WI38 (cell line): ENCODE data around the gene IL1R1.

ENCODE experiments used
- H3K4me3 ChIP-seq: 2 replicates; pipeline ENCODE4 v1.5.1; 2011; ENCODE audit warnings: low read depth, mild to moderate bottlenecking, control low read depth, low read length
- TF ChIP-seq, protein P1 (sequence below): IDR thresholded peaks from 2 replicates; pipeline ENCODE4 v1.5.1; 2012; ENCODE audit warnings: low read depth, mild to moderate bottlenecking, control low read depth, low read length

The IL1R1 gene

DNA sequence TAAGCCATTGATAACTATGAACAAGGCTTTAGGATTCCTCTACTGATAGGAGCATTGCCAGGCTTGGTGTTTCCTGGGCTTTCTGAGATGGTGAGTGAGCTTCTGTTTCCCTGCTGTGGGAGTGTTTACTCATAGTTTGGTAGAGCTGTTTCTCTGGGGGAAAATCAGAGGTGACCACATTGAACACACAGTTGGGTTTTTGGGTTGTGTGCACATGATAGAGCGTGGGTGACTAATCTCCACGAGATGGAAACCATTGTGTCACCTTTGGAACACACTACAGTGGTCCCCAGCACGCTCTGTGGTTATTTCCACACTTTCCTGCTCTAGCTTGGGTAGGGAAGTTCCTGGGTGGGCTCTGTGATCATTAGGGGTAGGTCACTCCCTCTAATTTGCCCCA lies 5.4 kb downstream of the IL1R1 start:
- no peak overlapping the region for H3K4me3 ChIP-seq
- TF ChIP-seq, protein P1, sequence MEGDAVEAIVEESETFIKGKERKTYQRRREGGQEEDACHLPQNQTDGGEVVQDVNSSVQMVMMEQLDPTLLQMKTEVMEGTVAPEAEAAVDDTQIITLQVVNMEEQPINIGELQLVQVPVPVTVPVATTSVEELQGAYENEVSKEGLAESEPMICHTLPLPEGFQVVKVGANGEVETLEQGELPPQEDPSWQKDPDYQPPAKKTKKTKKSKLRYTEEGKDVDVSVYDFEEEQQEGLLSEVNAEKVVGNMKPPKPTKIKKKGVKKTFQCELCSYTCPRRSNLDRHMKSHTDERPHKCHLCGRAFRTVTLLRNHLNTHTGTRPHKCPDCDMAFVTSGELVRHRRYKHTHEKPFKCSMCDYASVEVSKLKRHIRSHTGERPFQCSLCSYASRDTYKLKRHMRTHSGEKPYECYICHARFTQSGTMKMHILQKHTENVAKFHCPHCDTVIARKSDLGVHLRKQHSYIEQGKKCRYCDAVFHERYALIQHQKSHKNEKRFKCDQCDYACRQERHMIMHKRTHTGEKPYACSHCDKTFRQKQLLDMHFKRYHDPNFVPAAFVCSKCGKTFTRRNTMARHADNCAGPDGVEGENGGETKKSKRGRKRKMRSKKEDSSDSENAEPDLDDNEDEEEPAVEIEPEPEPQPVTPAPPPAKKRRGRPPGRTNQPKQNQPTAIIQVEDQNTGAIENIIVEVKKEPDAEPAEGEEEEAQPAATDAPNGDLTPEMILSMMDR = no peak

GRCh38 chr2:102149243-102149642 lies 6.7 kb downstream of the IL1R1 start:
- TF ChIP-seq, protein P1 = no peak
- no peak overlapping the region for H3K4me3 ChIP-seq

DNA sequence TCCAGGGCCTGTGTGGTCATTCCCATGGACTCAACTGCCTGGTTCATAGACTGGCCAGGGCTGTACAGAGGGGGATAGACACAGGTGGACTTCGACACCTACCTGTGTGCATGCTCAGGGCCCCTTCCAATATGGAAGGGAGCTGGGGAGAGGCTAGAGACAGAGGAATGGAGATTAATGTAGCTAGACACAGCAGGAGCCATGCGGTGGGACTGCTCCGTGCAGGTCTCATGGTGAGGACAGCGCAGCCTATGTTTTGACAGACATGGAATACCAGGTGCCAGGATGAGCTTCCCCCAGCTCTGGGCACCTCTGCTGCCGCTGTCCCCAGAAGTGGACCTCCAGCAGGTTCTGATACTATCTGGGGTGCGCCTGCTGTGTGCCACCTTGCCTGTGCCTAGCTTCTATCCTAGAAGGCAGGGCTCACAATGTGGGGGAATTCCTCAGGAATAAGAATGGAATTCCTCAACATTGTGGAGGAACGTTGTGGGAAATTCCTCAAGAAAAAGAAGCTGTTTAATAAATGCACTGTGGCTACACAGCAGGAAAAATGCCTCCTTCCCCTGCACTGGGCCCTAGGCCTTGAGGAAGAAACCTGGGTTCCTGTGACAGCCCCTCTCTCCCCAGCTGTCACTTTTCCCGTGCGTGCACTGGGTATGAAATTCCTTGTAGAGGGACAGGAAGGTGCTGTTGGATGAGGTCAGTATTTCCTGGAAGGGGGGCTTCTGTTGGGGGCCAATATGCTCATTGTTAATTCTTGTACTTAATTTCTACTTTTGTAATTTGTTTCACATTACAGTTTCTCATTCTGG lies 7.3 kb downstream of the IL1R1 start:
- no peak overlapping the region for H3K4me3 ChIP-seq
- TF ChIP-seq, protein P1 = no peak

- H3K4me3 ChIP-seq = no peak overlapping the region
- TF ChIP-seq, protein P1 = no peak
These were observed 11.8 kb downstream of the IL1R1 start for GRCh38 chr2:102154364-102154763.

DNA sequence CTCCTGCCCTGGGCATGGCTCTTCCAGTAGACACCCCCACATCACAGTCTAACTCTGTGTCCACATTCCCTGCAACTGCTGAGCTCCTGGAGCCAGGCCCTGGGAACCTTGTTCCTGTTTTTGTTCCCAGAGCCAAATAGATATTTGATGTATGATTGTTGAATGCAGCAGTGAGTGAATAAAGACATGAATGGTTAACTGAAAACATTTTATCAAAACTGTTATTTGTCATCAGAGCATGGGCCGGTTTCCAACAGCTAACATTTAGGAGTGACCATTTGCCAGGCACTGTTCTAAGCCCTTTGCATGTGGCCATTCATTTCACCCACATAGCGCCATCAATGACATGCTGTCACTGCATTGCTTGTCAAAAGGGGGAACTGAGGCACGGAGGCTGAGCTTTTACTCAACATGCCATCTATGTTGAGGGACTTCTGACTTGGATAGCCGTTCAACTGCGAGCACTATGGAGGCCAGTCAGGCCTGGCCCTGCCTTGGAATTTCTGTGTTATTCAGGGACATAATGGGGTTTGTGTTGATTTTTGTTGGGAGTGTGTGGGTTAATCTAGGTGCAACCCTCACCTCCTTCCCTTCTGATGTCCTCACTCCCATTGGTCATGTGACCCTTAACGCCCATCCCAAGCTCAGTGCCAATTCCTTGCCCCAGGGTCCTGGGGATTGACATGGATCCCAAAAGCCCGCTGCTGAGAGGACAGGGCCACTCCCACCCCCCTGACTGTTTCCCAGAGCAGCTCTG lies 12.6 kb downstream of the IL1R1 start:
- TF ChIP-seq, protein P1 = no peak
- no peak overlapping the region for H3K4me3 ChIP-seq

DNA sequence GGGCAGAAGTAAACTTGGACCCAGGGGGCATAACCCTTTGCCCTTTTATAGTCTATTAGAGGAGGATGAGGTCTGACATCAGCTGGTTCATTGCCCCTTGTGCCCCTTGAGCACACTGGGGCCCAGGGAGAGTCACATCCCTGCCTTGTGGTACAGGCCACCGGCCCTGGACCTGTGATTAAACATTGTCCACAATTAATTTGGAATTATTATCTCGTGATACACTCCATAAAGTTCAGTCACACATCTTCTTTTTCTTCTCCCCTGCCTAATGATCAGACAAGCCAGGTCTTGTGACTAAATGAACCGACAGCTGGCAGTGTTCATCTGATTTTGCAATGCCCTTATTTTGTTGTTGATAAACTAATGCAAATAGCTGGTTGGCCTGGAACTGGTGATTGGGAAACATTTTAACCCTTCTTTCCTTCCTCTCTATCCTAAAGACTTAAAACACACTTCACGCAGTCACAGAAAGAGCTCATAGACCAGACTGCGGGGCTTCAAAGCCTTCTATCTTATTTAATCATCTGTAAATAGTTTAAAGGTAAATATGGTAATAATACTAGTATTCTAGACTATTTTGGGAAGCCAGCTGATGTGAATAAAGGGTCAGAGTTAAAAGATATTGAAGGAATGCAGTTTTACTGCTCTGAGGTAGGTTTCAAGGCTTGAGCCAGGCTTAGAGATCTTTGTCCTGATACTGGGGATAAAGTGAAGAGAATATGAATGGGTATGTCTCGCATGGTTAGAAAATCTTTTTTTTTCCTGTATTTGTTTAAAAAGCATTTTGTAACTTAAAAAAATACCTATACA lies 13.4 kb downstream of the IL1R1 start:
- TF ChIP-seq, protein P1 = no peak
- no peak overlapping the region for H3K4me3 ChIP-seq
